K562 (cell line): ENCODE measurements around the gene INPP4B. TPM values are rescaled to one million over a fixed set of nuclear protein-coding genes. Genes with fewer than 3 reads are reported as not detected.

Experiments used
- ATAC-seq: fragments of 200-7000 bp; cut with Tn5 transposase; 3 replicates; pipeline ENCODE4 v1.9.1; 2020; ENCODE audit warnings: moderate library complexity
- BruUV-seq: library from RNA; stranded (reverse); fragments of 400-500 nt; replicated peaks from 2 replicates; lab custom pipeline; 2021; lab: Mats Ljungman, UMichigan
- CTCF ChIA-PET: fragments of 300-600 bp; formaldehyde crosslinking; extraction: SDS; loops from one replicate; lab custom pipeline; 2021; ENCODE audit warnings: low intra/inter-chr PET ratio; lab: Yijun Ruan, JAX
- POLR2A ChIA-PET: fragments of 300-600, 350-650 bp; sonication (Branson Sonifier 250); formaldehyde crosslinking; extraction: SDS; loops from one replicate; lab custom pipeline; 2021; ENCODE audit warnings: antibody characterized with exemption, inconsistent platforms; lab: Yijun Ruan, JAX
- DNase-seq, 4 experiments: peaks; one replicate each; pipeline versions ENCODE4 v3.0.0 to v3.0.0-alpha.2; 2011 to 2018; ENCODE audit warnings: low spot score in 3 of 4, mixed read lengths in 3 of 4; ENCODE audit errors: extremely low read depth in 1 of 4
- FAIRE-seq: peaks from 2 replicates; lab custom pipeline; 2011; peaks lifted over from hg19 to GRCh38; lab: Jason Lieb, UNC
- H2AFZ ChIP-seq: 2 replicates; pipeline ENCODE4 v1.6.0; 2011; ENCODE audit warnings: low read depth, low read length, control low read depth, inconsistent platforms
- H3K27ac ChIP-seq: fragments of 200-600 bp; 3 replicates; pipeline ENCODE4 v1.8.0; 2011; ENCODE audit warnings: low read depth, mild to moderate bottlenecking, control low read depth, inconsistent platforms, low read length, moderate library complexity, mixed read lengths; ENCODE audit errors: extremely low read depth
- H3K27me3 ChIP-seq, 2 experiments: fragments of 300-600 bp in 1 of 2; 2 replicates in 1 of 2; 3 replicates in 1 of 2; pipeline versions ENCODE4 v1.6.0 to v1.8.0; 2011; ENCODE audit warnings: inconsistent platforms in 2 of 2, low read length in 2 of 2, mild to moderate bottlenecking in 1 of 2, mixed read lengths in 1 of 2, moderate library complexity in 1 of 2; ENCODE audit not compliant: control insufficient read depth in 2 of 2, insufficient read depth in 2 of 2
- H3K36me3 ChIP-seq: fragments of 300-600 bp; 3 replicates; pipeline ENCODE4 v1.8.0; 2011; ENCODE audit warnings: mild to moderate bottlenecking, low read length, inconsistent platforms; ENCODE audit not compliant: control insufficient read depth, insufficient read depth
- H3K4me1 ChIP-seq, 2 experiments: fragments of 200-600 bp in 1 of 2; replicated peaks in 1 of 2; 2 replicates in 1 of 2; 3 replicates in 1 of 2; pipeline versions ENCODE4 v1.5.1 to v1.8.0; 2011; ENCODE audit warnings: inconsistent platforms in 2 of 2, low read length in 2 of 2, mild to moderate bottlenecking in 1 of 2, mixed read lengths in 1 of 2, moderate library complexity in 1 of 2; ENCODE audit not compliant: control insufficient read depth in 2 of 2, insufficient read depth in 2 of 2
- H3K4me2 ChIP-seq: 2 replicates; pipeline ENCODE4 v1.6.1; 2011; ENCODE audit warnings: low read length, control low read depth, inconsistent platforms, mixed read lengths; ENCODE audit not compliant: insufficient read depth
- H3K4me3 ChIP-seq: fragments of 200-600 bp; sonication (generic), shearing (Covaris generic); 2 replicates; pipeline ENCODE4 v1.5.1; 2016; ENCODE audit warnings: control low read depth, inconsistent platforms
- H3K79me2 ChIP-seq: fragments of 200-600 bp; 3 replicates; pipeline ENCODE4 v1.8.0; 2011; ENCODE audit warnings: low read length, inconsistent platforms; ENCODE audit not compliant: control insufficient read depth, insufficient read depth
- H3K9ac ChIP-seq, 2 experiments: 2 replicates each; pipeline versions ENCODE4 v1.6.0 to v1.6.1; 2011; ENCODE audit warnings: low read depth in 2 of 2, low read length in 2 of 2, control low read depth in 1 of 2, inconsistent platforms in 1 of 2, mild to moderate bottlenecking in 1 of 2, mixed read lengths in 1 of 2; ENCODE audit not compliant: insufficient read depth in 1 of 2
- H3K9me1 ChIP-seq: one replicate; pipeline ENCODE4 v1.6.0; 2011; ENCODE audit warnings: inconsistent platforms, mild to moderate bottlenecking, low read length, moderate library complexity; ENCODE audit not compliant: control insufficient read depth, insufficient read depth
- H3K9me3 ChIP-seq: replicated peaks from 2 replicates; pipeline ENCODE4 v1.5.1; 2011; ENCODE audit warnings: low read depth, low read length, inconsistent platforms; ENCODE audit not compliant: control insufficient read depth, insufficient read depth
- H4K20me1 ChIP-seq: replicated peaks from 2 replicates; pipeline ENCODE4 v1.6.1; 2011; ENCODE audit warnings: low read length, inconsistent platforms, mixed read lengths; ENCODE audit not compliant: control insufficient read depth, insufficient read depth
- ATF1 ChIP-seq, 2 experiments: fragments of 450-650 bp in 1 of 2; IDR thresholded peaks; 2 replicates each; pipeline ENCODE4 v1.6.1; 2016; ENCODE audit warnings: missing compliant biosample characterization in 1 of 2, missing genetic modification characterization in 1 of 2
- ELF2 ChIP-seq: fragments of 250-450 bp; sonication (Bioruptor Pico); IDR thresholded peaks from 2 replicates; pipeline ENCODE4 v1.5.0; 2021; ENCODE audit warnings: mild to moderate bottlenecking
- GATAD2B ChIP-seq: fragments of 450-650 bp; IDR thresholded peaks from 2 replicates; pipeline ENCODE4 v1.6.1; 2017; ENCODE audit warnings: mild to moderate bottlenecking, borderline replicate concordance
- GTF3C2 ChIP-seq: IDR thresholded peaks from 3 replicates; pipeline ENCODE4 v1.6.1; 2011; ENCODE audit warnings: borderline replicate concordance, mild to moderate bottlenecking, moderate library complexity; ENCODE audit not compliant: insufficient read length; ENCODE audit errors: extremely low read depth
- SIN3B ChIP-seq: fragments of 450-650 bp; IDR thresholded peaks from 2 replicates; pipeline ENCODE4 v1.6.1; 2017; ENCODE audit warnings: low read depth, mild to moderate bottlenecking, moderate library complexity
- ZNF518B ChIP-seq: fragments of 250-450 bp; sonication (Bioruptor Pico); IDR thresholded peaks from 2 replicates; pipeline ENCODE4 v1.5.0; 2021; ENCODE audit warnings: mild to moderate bottlenecking, moderate library complexity
- ZNF830 ChIP-seq: fragments of 250-450 bp; sonication (Bioruptor Pico); IDR thresholded peaks from 2 replicates; pipeline ENCODE4 v1.5.0; 2021; ENCODE audit warnings: mild to moderate bottlenecking
- WGBS: fragments of 100-300 bp; shearing (Covaris generic); methylation state at CpG from one replicate; pipeline ENCODE4 v1.1.6; 2016; ENCODE audit warnings: low coverage, mixed read lengths; ENCODE audit not compliant: insufficient coverage; ENCODE audit errors: missing lambda C conversion rate; 5-methylcytosine and 5-hydroxymethylcytosine counted together
- in situ Hi-C: fragments of 300-500 bp; cut with MboI; formaldehyde crosslinking; loops from 4 replicates; pipeline ENCODE4 v1.15.0; 2018; ENCODE audit warnings: inconsistent platforms, mixed read lengths
- intact Hi-C: fragments of 100-400 bp; cut with micrococcal nuclease; formaldehyde crosslinking; loops from 2 replicates; pipeline ENCODE4 v1.14.2; 2022
- polyA plus RNA-seq, 8 experiments: library from polyadenylated mRNA; depleted of rRNA in 4 of 8; stranded (reverse) in 5 of 8; unstranded in 3 of 8; fragments of >200 nt; fragmentation: Nextera tagmentation in 2 of 8; fragmentation: Illumina TruSeq in 1 of 8; extraction: Ambion mirVana in 2 of 8; extraction: Trizol in 1 of 8; gene quantifications; 2 replicates each; pipeline versions ENCODE4 v1.2.1 to v1.2.3, GENCODE V29; 2011 to 2014; ENCODE audit warnings: inconsistent platforms in 1 of 8, missing spikeins in 1 of 8
- total RNA-seq, 7 experiments: library from RNA; depleted of rRNA in 6 of 7; stranded (reverse); fragments of >200 nt in 6 of 7; fragmentation: Illumina TruSeq in 2 of 7; extraction: Trizol in 2 of 7; gene quantifications; 2 replicates each; pipeline versions ENCODE4 v1.2.1 to v1.2.3, GENCODE V29; 2011 to 2021; ENCODE audit warnings: low replicate concordance in 1 of 7
- TF ChIP-seq, protein P1 (sequence below): fragments of 450-650 bp; formaldehyde crosslinking; IDR thresholded peaks from 2 replicates; pipeline ENCODE4 v1.4.0; 2020; ENCODE audit warnings: mild to moderate bottlenecking, moderate library complexity

The INPP4B gene
- total and polyA plus RNA-seq, 9 of the 15 experiments (the other 6 are each of a cell fraction or from before 2014, with no cell fraction given) = 0.04 to 0.11 TPM; not detected in 7

GRCh38 chr4:142713282-142714030 lies 132.6 kb downstream of the INPP4B start:
- WGBS = 0% methylated on average over 2 of the region's 2 CpGs
- Histone ChIP-seq H3K9me1 (no peaks in the 10 kb centered on the region), H3K36me3 (no peaks in the 10 kb centered on the region), H3K27me3 (no peaks in the 10 kb centered on the region), H3K4me1 (no peaks in the 10 kb centered on the region), H3K27ac (no peak overlapping the region), H4K20me1 (no peaks in the 10 kb centered on the region), H3K4me3 (no peak overlapping the region), H3K9ac (no peak overlapping the region), H3K4me2 (no peak overlapping the region), H3K9me3 (no peaks in the 10 kb centered on the region), H3K79me2 (no peaks in the 10 kb centered on the region), H2AFZ (no peak overlapping the region)
- no TSS peak for BruUV-seq
- ATAC-seq = no peak
- no peak for TF ChIP-seq GATAD2B
- no peak for TF ChIP-seq ELF2 (CRISPR knock-in tag)
- TF ChIP-seq GTF3C2 = no peak
- TF ChIP-seq ZNF518B (CRISPR knock-in tag) = no peak
- TF ChIP-seq, protein P1, sequence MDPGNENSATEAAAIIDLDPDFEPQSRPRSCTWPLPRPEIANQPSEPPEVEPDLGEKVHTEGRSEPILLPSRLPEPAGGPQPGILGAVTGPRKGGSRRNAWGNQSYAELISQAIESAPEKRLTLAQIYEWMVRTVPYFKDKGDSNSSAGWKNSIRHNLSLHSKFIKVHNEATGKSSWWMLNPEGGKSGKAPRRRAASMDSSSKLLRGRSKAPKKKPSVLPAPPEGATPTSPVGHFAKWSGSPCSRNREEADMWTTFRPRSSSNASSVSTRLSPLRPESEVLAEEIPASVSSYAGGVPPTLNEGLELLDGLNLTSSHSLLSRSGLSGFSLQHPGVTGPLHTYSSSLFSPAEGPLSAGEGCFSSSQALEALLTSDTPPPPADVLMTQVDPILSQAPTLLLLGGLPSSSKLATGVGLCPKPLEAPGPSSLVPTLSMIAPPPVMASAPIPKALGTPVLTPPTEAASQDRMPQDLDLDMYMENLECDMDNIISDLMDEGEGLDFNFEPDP = no peak
- TF ChIP-seq ZNF830 (CRISPR knock-in tag) = no peak
- TF ChIP-seq SIN3B = no peak
- no peak for TF ChIP-seq ATF1 (CRISPR knock-in tag; IDR thresholded peaks at IDR 0.05)
- TF ChIP-seq ATF1 (tag; IDR thresholded peaks at IDR 0.05) = no peak
- ChIA-PET CTCF (no interaction called here), POLR2A (no interaction called here)
- no peak for DNase-seq
- in situ Hi-C loops = no loop called here
- intact Hi-C loops = no loop called here
- no peak for FAIRE-seq
